HG03196 (cell line): ENCODE measurements around the gene IL5RA.

Source experiments
- ATAC-seq: cut with Tn5 transposase; IDR thresholded peaks from one replicate; pipeline ENCODE4 v1.9.1; 2021; ENCODE audit not compliant: unreplicated experiment

The IL5RA gene

DNA sequence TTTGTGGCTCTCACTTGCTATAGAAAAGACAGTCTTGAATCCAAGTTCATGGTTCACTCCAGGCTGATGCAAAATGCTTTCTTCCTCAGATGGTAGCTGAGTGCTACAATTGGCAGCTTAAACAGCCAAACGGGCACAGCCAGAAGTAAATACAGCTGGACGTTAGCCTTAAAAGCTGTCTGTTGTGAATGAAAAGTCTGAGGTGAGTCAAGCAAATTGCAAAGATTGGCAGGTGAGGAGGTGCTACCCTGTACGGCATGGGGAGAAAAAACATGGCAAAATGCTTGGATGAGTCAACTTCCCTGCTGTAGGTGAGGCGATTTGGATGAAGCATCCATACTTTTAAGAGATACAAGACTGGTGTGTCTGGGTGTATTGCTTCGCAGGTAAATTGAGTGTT, 40.5 kb downstream of the IL5RA start:
- no peak for ATAC-seq

DNA sequence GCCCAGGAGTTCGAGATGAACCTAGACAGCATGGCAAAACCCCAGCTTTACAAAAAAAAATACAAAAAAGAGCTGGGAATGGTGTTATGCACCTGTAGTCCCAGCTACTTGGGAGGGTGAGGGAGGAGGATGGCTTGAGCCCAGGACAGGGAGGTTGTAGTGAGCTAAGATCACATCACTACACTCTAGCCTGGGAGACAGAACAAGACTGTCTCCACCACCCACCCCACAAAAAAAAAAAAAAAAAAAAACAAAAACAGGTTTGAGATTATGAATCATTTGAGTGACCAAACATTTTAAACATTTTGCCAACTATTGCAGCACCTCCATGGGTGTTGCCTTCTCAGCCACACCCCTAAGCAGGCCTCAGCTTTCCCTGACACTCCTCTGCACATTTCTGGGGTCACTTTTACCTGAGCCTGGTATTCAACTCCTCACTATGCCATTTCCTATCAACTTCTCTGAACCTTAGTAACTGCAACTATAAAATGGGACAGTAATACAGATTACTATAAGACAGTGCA, 41.8 kb downstream of the IL5RA start:
- ATAC-seq, result no peak

DNA sequence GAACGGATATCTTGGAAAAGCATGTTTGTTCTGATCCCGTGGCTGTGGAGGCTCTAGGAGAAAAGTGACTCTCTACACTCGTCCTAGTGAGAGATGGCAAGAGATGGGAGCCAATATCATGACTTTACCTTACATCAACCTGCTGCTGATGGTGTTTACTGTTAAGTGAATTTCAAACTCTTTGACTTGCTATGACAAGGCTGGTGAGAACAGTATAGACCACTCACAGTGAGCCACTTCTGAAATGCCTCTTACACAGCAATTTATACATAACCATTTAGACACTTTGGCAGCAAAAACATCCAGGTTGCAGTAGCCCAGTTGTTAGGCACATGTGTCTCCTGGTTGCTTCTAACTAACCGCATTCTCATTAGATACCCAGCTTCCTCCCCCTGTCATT, 43.3 kb downstream of the IL5RA start:
- no peak for ATAC-seq

DNA sequence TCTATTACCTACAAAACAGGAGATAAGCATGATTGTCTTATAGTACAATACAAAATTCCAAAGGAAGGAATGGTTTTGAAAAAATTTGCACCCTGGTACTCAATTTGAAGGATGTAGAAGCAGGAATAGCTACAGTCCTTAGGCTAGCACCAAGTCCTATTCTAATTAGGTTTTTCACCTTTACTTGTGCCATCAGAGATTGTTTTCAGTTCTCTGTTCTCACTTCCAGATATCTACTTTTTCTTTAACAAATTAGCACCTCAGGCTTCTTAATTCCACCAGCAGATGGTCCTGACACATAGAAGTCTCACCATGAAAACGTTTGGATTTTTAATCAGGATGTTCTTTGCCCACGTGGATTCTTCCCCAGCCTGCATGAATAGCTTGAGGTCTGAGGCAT, 43.8 kb downstream of the IL5RA start:
- no peak for ATAC-seq

DNA sequence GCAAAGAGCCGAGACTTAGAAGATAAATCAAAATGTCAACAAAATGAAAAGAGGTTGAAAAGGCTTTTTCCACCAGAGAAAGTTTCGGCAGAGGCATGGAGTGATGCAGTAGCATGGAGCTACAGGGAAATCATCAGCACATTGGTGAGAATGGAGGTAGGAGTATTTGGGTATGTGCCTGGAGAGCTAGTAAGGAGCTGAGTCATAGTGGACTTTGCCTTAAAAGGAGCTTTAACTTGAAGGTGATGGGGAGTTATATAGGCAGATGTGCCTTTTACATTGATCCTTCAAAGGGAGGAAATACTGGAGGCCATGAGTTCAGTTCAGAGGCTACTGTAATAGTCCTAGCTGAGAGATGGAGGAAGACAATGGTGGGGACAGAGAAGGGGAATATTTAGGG, 44.3 kb downstream of the IL5RA start:
- ATAC-seq, result no peak

DNA sequence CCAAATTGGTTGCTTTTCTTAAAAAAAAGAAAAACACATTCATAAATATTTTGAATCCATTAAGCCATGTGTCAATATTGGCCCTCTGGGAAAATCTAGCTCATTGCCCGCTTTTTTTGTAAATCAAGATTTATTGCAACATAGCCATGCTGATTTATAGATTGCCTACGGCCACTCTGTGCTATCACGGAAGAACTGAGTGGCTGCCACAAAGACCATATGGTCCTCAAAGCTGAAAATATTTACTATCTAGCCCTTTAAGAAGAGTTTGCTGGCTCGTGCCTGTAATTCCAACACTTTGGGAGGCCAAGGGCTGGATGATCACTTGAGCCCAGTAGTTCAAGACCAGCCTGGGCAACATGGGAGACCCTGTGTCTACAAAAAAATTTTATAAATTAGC, 45.9 kb downstream of the IL5RA start:
- ATAC-seq, result no peak

DNA sequence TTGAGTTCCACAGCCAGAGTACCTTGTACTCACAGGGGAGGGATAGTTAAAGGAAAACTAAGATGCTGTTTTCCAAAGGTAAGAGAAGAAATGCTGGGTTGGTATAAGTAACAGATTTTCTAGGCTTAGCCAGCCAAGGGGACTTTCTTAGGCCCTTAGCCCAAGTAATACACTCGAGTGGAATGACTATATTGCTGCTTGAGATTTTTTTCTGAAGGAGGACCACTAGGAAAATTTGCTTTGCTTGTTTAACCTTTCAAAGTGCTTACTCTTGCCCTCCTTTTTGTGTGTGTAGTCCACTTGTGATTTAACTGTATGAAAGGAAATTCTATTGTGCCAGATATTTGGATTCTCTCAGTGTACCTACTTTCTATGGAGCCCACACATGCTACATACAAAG, 50.5 kb downstream of the IL5RA start:
- no peak for ATAC-seq

DNA sequence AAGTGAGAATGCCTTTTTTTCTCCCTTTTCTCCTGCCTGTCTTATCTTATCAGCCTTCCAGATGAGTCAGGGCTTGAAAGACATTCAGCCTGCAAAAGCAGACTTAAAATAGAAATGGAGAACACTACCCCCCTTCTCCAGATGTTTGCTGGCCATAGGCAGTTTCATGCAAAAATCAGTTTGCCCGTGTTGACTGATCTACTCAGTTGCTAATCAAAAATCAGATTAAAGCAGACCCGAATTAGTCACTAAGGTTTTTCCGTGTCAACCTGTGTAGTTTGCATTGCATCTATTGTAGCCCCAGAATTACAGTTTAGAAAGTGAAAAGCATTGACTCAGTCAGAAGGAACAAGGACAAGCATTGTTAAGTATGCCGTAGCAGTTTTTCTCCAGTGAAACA, 56.2 kb downstream of the IL5RA start:
- no peak for ATAC-seq

DNA sequence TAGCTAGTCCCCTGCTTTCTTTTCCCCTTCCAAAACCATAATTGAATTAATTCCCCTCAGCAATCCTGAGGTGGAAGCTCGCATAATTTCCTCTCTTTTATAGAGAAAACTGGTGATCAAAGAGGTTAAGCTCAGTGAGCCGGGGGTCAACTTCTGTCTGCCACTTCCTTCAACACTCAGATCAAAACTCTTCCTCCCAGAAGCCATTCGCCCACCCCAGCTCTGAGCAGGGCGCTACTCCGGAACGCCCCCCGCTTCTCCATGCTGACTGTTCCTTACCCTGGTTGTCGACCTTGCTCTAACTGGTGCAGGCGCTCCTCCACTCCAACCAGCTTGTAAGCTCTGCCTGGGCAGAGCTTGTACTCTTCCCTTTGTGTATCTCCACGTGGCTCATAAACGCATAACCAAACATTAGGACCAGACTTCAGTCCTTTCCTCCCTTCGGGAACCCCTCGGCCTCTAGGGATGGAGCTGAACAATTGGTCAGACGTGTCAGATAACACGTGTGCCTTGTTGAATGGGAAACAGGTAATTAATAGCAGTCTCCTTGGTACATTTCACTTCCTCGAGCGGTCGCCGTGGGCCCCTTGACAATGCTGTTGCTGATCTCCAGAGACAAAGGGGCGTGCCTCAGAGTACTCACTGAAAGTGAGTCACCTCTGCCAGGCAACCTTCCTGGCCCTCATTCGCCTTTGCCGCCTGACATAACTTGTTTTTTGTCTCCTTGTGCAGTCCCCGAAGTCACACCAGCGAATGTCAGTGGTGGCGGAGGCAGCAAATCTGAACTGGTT, 71.8 kb downstream of the IL5RA start:
- peak; percentile 93 for ATAC-seq

DNA sequence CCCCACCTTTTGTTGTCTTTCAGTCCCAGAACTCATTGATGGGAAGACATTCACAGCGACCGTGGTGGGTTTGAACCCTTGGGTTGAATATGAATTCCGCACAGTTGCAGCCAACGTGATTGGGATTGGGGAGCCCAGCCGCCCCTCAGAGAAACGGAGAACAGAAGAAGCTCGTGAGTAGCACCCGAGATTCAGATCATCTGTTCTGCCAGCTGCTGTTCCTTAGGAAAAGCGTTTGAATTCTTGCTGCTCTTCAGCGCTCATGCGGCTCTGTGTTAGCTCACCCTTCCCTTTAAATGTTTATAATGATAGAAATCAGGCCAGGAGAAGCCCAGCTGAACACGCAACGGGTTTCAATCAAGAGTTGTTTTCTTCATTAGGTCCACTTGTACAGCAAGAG, 73.0 kb downstream of the IL5RA start:
- no peak for ATAC-seq

DNA sequence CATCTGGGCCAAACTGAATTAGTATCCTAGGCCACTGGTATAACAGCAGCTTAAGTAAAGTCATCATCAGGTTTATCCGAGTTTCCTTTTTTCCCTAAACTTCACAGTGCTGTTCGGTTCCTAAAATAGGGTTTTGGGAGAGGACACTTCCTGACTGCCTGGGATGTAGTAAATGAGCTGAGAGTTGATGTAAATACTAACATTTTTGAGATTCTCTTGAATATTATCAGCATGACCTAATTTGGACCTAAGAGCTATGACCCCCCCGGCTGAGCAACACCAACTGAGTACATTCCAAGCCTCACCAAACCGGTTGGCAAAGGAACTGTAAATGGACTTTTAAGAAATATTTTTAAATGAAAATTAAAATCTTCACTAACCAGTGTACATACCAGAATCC, 78.8 kb downstream of the IL5RA start:
- ATAC-seq, result no peak

DNA sequence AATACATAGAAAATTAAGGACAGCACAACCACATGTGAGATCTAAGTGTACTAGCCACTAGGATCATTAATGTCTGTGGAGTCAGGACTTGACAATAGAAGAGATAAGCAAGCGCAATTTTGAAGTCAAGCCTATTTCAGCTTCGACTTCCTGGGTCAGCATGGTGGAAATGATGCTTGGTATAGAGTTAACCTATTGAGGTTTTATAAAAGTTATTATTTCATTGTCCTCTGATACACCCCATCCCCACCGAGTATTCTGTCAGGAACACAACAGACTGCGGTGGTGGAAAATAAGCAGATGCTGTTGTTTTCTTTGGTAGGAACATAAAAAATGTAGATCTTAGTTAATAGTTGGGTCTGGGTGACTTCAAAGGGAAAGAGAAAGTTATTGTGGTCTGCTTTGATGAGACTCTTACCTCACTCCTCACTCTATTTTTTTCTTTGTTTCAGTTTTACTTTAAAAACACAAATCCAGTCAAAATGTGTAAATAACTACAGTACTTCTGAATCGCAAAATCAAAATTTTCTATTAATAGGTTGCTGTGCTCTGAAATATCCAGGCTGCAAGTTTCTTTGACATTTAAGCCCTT, 82.1 kb downstream of the IL5RA start:
- peak; percentile 99 for ATAC-seq

DNA sequence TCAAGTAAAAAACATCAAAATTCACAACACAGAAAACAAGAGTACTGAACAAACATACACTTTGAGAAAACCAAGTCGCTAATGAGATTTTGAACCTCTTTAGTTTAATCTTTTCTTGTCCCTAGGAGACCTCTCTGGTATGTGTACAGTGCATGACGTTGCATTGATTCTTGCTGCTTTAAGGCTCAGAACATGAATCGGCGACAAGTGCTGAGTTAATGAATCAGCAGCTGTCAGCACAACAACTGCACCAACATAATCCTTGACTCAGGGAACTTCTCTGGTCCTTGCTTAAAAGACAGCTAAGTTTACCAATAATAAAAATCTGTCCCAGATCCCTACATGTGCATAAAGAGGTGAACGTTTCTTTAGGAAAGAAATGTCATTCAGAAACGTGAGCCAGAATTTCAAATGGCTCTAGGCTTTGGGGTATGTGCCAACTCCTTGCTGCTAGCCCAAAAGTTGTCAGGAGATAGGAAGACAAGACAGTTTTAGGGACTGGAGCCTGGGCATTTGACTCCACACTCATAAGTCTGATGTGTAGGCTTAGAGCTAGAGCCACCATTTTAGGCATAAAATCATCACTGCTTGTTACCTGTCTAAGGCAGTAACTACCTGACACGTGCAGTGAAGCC, 86.9 kb downstream of the IL5RA start:
- ATAC-seq, result no peak

DNA sequence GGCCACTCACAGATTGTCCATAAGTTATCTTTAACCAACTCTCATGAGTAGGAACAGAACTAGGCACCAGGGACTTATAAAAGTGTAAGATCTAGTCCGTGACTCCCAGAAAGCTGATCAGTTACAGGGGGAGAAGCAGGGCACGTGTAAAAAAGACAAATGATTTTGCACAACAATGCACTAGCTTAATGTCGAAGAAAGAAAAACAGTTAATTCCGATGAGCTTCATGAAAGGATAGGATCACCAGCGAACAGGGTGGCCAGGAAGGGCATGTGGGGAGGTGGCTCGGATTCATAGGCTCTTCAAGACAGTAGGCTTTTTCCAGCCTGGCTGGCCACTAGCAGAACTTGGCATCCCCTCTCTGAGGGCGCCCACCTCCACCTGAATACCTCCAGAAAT, 90.0 kb downstream of the IL5RA start:
- ATAC-seq, result no peak
